A549 (cell line): ENCODE results near the gene POT1. TPM values are rescaled to one million over a fixed set of nuclear protein-coding genes. Genes with fewer than 3 reads are reported as not detected.

Source experiments
- ATAC-seq, 2 experiments: fragments of 200-7000 bp in 1 of 2; fragments of >200 bp in 1 of 2; cut with Nextera tagmentation in 1 of 2; cut with Tn5 transposase in 1 of 2; 3 replicates each; pipeline versions ENCODE4 v1.8.0 to v1.9.1; 2018 to 2020; ENCODE audit warnings: mild to moderate bottlenecking in 1 of 2, moderate library complexity in 1 of 2
- CTCF ChIA-PET: fragments of 300-600 bp; sonication (Branson Sonifier 250); formaldehyde crosslinking; extraction: SDS; loops from one replicate; lab custom pipeline; 2021; ENCODE audit warnings: antibody characterized with exemption, inconsistent platforms; lab: Yijun Ruan, JAX
- POLR2A ChIA-PET: fragments of 350-600 bp; formaldehyde crosslinking; extraction: SDS; loops from one replicate; lab custom pipeline; 2021; ENCODE audit warnings: antibody characterized with exemption, inconsistent platforms; lab: Yijun Ruan, JAX
- DNase-seq, 2 experiments: peaks; one replicate each; pipeline versions ENCODE4 v3.0.0 to v3.0.0-alpha.2; 2011 to 2016; ENCODE audit warnings: low read depth in 1 of 2, low spot score in 1 of 2
- FAIRE-seq: peaks from 2 replicates; lab custom pipeline; 2011; peaks lifted over from hg19 to GRCh38; lab: Jason Lieb, UNC
- H3K27ac ChIP-seq, 2 experiments: fragments of >200 bp; sonication (Bioruptor Twin); formaldehyde crosslinking; 3 replicates each; pipeline ENCODE4 v1.5.1; 2016 to 2017
- H3K4me1 ChIP-seq: fragments of >200 bp; sonication (Bioruptor Twin); formaldehyde crosslinking; 3 replicates; pipeline ENCODE4 v1.6.1; 2016
- H3K4me2 ChIP-seq: fragments of >200 bp; sonication (Bioruptor Twin); formaldehyde crosslinking; 3 replicates; pipeline ENCODE4 v1.6.1; 2016
- H3K4me3 ChIP-seq: fragments of >200 bp; sonication (Bioruptor Twin); formaldehyde crosslinking; 3 replicates; pipeline ENCODE4 v1.5.1; 2016
- H3K9me3 ChIP-seq: fragments of >200 bp; sonication (Bioruptor Twin); formaldehyde crosslinking; 3 replicates; pipeline ENCODE4 v1.6.1; 2016
- CTCF ChIP-seq: fragments of >200 bp; sonication (Bioruptor Twin); formaldehyde crosslinking; IDR thresholded peaks from 3 replicates; pipeline ENCODE4 v1.5.1; 2016
- EHMT2 ChIP-seq: fragments of 200-600 bp; sonication (generic); IDR thresholded peaks from 2 replicates; pipeline ENCODE4 v1.6.1; 2016; ENCODE audit warnings: antibody characterized with exemption, low read depth, mild to moderate bottlenecking, moderate library complexity
- FOSB ChIP-seq: fragments of 250-450 bp; sonication (Bioruptor Pico); IDR thresholded peaks from 2 replicates; pipeline ENCODE4 v1.5.0; 2020; ENCODE audit warnings: mild to moderate bottlenecking, moderate library complexity
- HMGXB4 ChIP-seq: fragments of 250-450 bp; sonication (Bioruptor Pico); IDR thresholded peaks from 2 replicates; pipeline ENCODE4 v1.5.0; 2021; ENCODE audit warnings: mild to moderate bottlenecking, moderate library complexity, borderline replicate concordance
- MAFK ChIP-seq: fragments of 450-650 bp; IDR thresholded peaks from 2 replicates; pipeline ENCODE4 v1.6.1; 2014; ENCODE audit not compliant: partially characterized antibody
- NFE2L2 ChIP-seq: fragments of 150-350 bp; conservative IDR thresholded peaks from 2 replicates; pipeline ENCODE4 v1.6.1; 2014; ENCODE audit warnings: low read length
- NPAS2 ChIP-seq: fragments of 250-450 bp; sonication (Bioruptor Pico); IDR thresholded peaks from 2 replicates; pipeline ENCODE4 v1.8.0; 2022; ENCODE audit warnings: mild to moderate bottlenecking, moderate library complexity, borderline replicate concordance
- PBX3 ChIP-seq: IDR thresholded peaks from 2 replicates; pipeline ENCODE4 v1.6.1; 2012
- RAD21 ChIP-seq, 2 experiments: fragments of >200 bp in 1 of 2; sonication (Bioruptor Twin) in 1 of 2; formaldehyde crosslinking in 1 of 2; IDR thresholded peaks in 1 of 2; conservative IDR thresholded peaks in 1 of 2; 2 replicates in 1 of 2; 3 replicates in 1 of 2; pipeline ENCODE4 v1.6.1; 2012 to 2018; ENCODE audit warnings: inconsistent platforms in 1 of 2
- RARB ChIP-seq: fragments of 250-450 bp; sonication (Bioruptor Pico); IDR thresholded peaks from 2 replicates; pipeline ENCODE4 v1.8.0; 2021; ENCODE audit warnings: mild to moderate bottlenecking, moderate library complexity
- RFX5 ChIP-seq: fragments of 450-650 bp; IDR thresholded peaks from 2 replicates; pipeline ENCODE4 v1.7.1; 2014; ENCODE audit warnings: antibody characterized with exemption, mild to moderate bottlenecking, moderate library complexity
- SMC3 ChIP-seq: fragments of >200 bp; sonication (Bioruptor Twin); formaldehyde crosslinking; IDR thresholded peaks from 3 replicates; pipeline ENCODE4 v1.6.1; 2018; ENCODE audit warnings: inconsistent platforms
- WGBS: methylation state at CpG from one replicate; pipeline ENCODE4 v1.1.6; 2017; ENCODE audit errors: missing lambda C conversion rate; 5-methylcytosine and 5-hydroxymethylcytosine counted together
- polyA plus RNA-seq, 4 experiments: library from polyadenylated mRNA; depleted of rRNA in 3 of 4; stranded (reverse); fragments of >200 nt; fragmentation: RNase III in 1 of 4; extraction: RNeasy Plus Mini Kit Qiagen cat#74134 plus additional on column Dnase treatment in 1 of 4; gene quantifications; 2 replicates in 3 of 4; 3 replicates in 1 of 4; pipeline ENCODE4 v1.2.3, GENCODE V29; 2011 to 2017
- TF ChIP-seq, protein P1 (sequence below): IDR thresholded peaks from 2 replicates; pipeline ENCODE4 v1.6.1; 2012; ENCODE audit warnings: low read depth, borderline replicate concordance
- TF ChIP-seq, protein P2 (sequence below): fragments of 250-450 bp; sonication (Bioruptor Pico); IDR thresholded peaks from 2 replicates; pipeline ENCODE4 v1.5.0; 2020; ENCODE audit warnings: low read depth, mild to moderate bottlenecking, moderate library complexity
- TF ChIP-seq, protein P3 (sequence below): IDR thresholded peaks from 2 replicates; pipeline ENCODE4 v1.6.1; 2012

Gene POT1
- polyA plus RNA-seq, 2 of the 4 experiments (the other 2 are of a cell fraction) = 21.6 to 56.2 TPM

DNA sequence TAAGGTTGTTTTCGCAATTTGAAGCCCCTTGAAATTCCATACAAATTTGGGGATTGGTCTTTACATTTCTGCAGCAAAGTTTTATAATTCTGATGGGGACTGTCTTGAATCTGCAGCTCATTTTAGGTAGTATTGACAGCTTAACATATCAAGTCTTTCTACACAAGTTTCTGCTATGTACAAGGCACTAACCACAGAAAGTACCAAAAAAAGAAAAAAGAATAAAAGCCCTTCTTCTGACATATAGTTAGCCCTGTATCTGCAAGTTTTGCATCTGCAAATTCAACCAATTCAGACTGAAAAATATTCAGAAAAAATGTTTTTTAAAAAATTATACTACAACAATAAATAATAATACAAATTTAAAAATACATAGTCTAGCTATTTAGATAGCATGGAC, 15.3 kb downstream of the POT1 start:
- WGBS = 94% methylated on average over 1 of the region's 1 CpG
- POLR2A ChIA-PET = no interaction called here
- no peak for FAIRE-seq
- no peak for ATAC-seq
- no peak overlapping the region for H3K4me2 ChIP-seq
- CTCF ChIA-PET = no interaction called here
- TF ChIP-seq RARB (CRISPR knock-in tag) (no peak), NFE2L2 (no peak), SMC3 (no peak), RFX5 (no peak)
- TF ChIP-seq, protein P1, sequence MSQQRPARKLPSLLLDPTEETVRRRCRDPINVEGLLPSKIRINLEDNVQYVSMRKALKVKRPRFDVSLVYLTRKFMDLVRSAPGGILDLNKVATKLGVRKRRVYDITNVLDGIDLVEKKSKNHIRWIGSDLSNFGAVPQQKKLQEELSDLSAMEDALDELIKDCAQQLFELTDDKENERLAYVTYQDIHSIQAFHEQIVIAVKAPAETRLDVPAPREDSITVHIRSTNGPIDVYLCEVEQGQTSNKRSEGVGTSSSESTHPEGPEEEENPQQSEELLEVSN = no peak
- TF ChIP-seq, protein P2, sequence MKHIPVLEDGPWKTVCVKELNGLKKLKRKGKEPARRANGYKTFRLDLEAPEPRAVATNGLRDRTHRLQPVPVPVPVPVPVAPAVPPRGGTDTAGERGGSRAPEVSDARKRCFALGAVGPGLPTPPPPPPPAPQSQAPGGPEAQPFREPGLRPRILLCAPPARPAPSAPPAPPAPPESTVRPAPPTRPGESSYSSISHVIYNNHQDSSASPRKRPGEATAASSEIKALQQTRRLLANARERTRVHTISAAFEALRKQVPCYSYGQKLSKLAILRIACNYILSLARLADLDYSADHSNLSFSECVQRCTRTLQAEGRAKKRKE (CRISPR knock-in tag) = no peak
- H3K4me1 ChIP-seq = no peaks in the 10 kb centered on the region
- no peak for DNase-seq
- H3K27ac ChIP-seq = no peak overlapping the region
- H3K4me3 ChIP-seq = no peak overlapping the region
- H3K9me3 ChIP-seq = no peaks in the 10 kb centered on the region

DNA sequence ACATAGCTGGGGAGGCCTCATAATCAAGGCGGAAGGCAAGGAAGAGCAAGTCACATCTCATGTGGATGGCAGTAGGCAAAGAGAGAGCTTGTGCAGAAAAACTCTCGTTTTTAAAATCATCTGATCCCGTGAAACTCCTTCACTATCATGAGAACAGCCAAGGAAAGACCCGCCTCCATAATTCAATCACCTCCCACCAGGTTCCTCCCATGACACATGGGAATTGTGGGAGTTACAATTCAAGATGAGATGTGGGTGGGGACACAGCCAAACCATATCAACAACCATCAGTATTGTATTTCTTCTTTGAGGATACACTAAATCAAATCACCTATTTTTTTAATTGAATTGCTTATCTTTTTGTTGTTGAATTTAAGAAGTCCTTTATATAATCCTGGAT, 16.7 kb downstream of the POT1 start:
- Histone ChIP-seq H3K4me1 (no peaks in the 10 kb centered on the region), H3K9me3 (no peaks in the 10 kb centered on the region), H3K4me2 (no peak overlapping the region), H3K27ac (no peak overlapping the region), H3K4me3 (no peak overlapping the region)
- ChIA-PET CTCF (no interaction called here), POLR2A (no interaction called here)
- no peak for ATAC-seq
- TF ChIP-seq EHMT2 (no peak), FOSB (CRISPR knock-in tag) (no peak), HMGXB4 (no peak), MAFK (no peak), CTCF (no peak), RAD21 (conservative IDR thresholded peaks at IDR 0.05 in 1 of 2, IDR thresholded peaks at IDR 0.05 in 1 of 2) (no peak), NPAS2 (CRISPR knock-in tag) (no peak), PBX3 (no peak)
- TF ChIP-seq, protein P3, sequence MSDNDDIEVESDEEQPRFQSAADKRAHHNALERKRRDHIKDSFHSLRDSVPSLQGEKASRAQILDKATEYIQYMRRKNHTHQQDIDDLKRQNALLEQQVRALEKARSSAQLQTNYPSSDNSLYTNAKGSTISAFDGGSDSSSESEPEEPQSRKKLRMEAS = no peak
- TF ChIP-seq, protein P2 (CRISPR knock-in tag) = no peak
- FAIRE-seq = no peak
- 92% methylated on average over 4 of the region's 4 CpGs for WGBS
- no peak for DNase-seq

GRCh38 chr7:124909808-124910207, 19.8 kb downstream of the POT1 start:
- H3K4me1 ChIP-seq = no peaks in the 10 kb centered on the region
- FAIRE-seq = no peak
- no peak overlapping the region for H3K4me2 ChIP-seq
- 42% methylated on average over 1 of the region's 1 CpG for WGBS
- H3K9me3 ChIP-seq = no peaks in the 10 kb centered on the region
- no peak overlapping the region for H3K27ac ChIP-seq
- no peak for DNase-seq
- ChIA-PET CTCF (no interaction called here), POLR2A (no interaction called here)
- ATAC-seq = no peak
- H3K4me3 ChIP-seq = no peak overlapping the region
- TF ChIP-seq MAFK = peak; percentile 63
- no peak for TF ChIP-seq NPAS2 (CRISPR knock-in tag)
